ENCODE results near the gene PDAP1.
A peak's percentile ranks its signal among the peaks of the same experiment; 100 is the strongest.
"Not testable (repeated sequence)": the region's sequence is repeated elsewhere in the genome, so short reads cannot be mapped to it uniquely, and the experiment has no call there.

The PDAP1 gene

GRCh38 chr7:99395616-99396327, 12.6 kb downstream of the PDAP1 start:
- no peak for DNase-seq

- no peak for DNase-seq
Observed at GRCh38 chr7:99394188-99394502, 14.3 kb downstream of the PDAP1 start.

- DNase-seq, result no peak
Observed at GRCh38 chr7:99393355-99394187, 14.8 kb downstream of the PDAP1 start.

GRCh38 chr7:99392659-99393354, 15.6 kb downstream of the PDAP1 start:
- DNase-seq, result peak; percentile 66 to 69

- no peak for DNase-seq
Observed at GRCh38 chr7:99392046-99392445, 16.4 kb downstream of the PDAP1 start.

- DNase-seq, result no peak
Observed at GRCh38 chr7:99390941-99391602, 17.3 kb downstream of the PDAP1 start.

- DNase-seq, result no peak
Observed at GRCh38 chr7:99389772-99390171, 18.6 kb downstream of the PDAP1 start.

- no peak for DNase-seq
Observed at GRCh38 chr7:99387912-99388311, 20.5 kb downstream of the PDAP1 start.

- DNase-seq, result not testable (repeated sequence)
Observed at GRCh38 chr7:99387239-99387635, 21.2 kb downstream of the PDAP1 start.

- DNase-seq, result no peak
Observed at GRCh38 chr7:99386584-99387238, 21.7 kb downstream of the PDAP1 start.

GRCh38 chr7:99385564-99385963, 22.8 kb downstream of the PDAP1 start:
- DNase-seq, result no peak

- DNase-seq, result no peak
Observed at GRCh38 chr7:99384523-99384922, 23.9 kb downstream of the PDAP1 start.

GRCh38 chr7:99383791-99384370, 24.5 kb downstream of the PDAP1 start:
- no peak for DNase-seq

- no peak for DNase-seq
Observed at GRCh38 chr7:99383203-99383602, 25.2 kb downstream of the PDAP1 start.

GRCh38 chr7:99381664-99382075, 26.7 kb downstream of the PDAP1 start:
- no peak for DNase-seq

- DNase-seq, result peak; percentile 77 to 78
Observed at GRCh38 chr7:99380823-99381663, 27.4 kb downstream of the PDAP1 start.

- DNase-seq, result peak; percentile 35 to 40
Observed at GRCh38 chr7:99380032-99380822, 28.2 kb downstream of the PDAP1 start.

GRCh38 chr7:99379693-99380031, 28.7 kb downstream of the PDAP1 start:
- DNase-seq, result not testable (repeated sequence)

- peak in 1 of 2 donors; percentile 36 for DNase-seq
Observed at GRCh38 chr7:99379043-99379577, 29.3 kb downstream of the PDAP1 start.
